ENCODE results near the gene NOC4L. TPM values are rescaled to one million over a fixed set of nuclear protein-coding genes. Genes with fewer than 3 reads are reported as not detected.
"Not testable (repeated sequence)": the region's sequence is repeated elsewhere in the genome, so short reads cannot be mapped to it uniquely, and the experiment has no call there.

Gene NOC4L
- total RNA-seq, 3 donors from 2014 or later, result 10.1 to 14.3 (median 11.1) TPM

GRCh38 chr12:132194056-132194455 lies 49.8 kb downstream of the NOC4L start:
- intact Hi-C loops (cut with DNase I; ENCODE audit: low total_unique reads), result no loop called here

GRCh38 chr12:132194556-132194955 lies 50.3 kb downstream of the NOC4L start:
- Histone ChIP-seq H3K27me3 (peaks cover 0 to under 1% of the 10 kb centered on the region in 2 donors), H3K9me3 (peaks cover 6% of the 10 kb centered on the region in 2 donors), H3K27ac (no peak overlapping the region), H3K36me3 (no peaks in the 10 kb centered on the region), H3K4me1 (no peaks in the 10 kb centered on the region), H3K4me3 (no peak overlapping the region)
- TF ChIP-seq CTCF (IDR thresholded peaks at IDR 0.05) (no peak), POLR2A (IDR thresholded peaks at IDR 0.05) (no peak), POLR2AphosphoS5 (IDR thresholded peaks at IDR 0.05) (no peak)
- DNase-seq (ENCODE audit: low spot score in 2 of 2), result no peak
- intact Hi-C loops (cut with DNase I; ENCODE audit: low total_unique reads), result no loop called here

More at GRCh38 chr12:132194056-132194455, 49.8 kb downstream of the NOC4L start:
- no peaks in the 10 kb centered on the region for H3K4me1 ChIP-seq
- no peaks in the 10 kb centered on the region for H3K27me3 ChIP-seq
- DNase-seq (ENCODE audit: low spot score in 2 of 2), result no peak
- no peaks in the 10 kb centered on the region for H3K36me3 ChIP-seq
- no peak overlapping the region for H3K4me3 ChIP-seq
- no peak overlapping the region for H3K27ac ChIP-seq
- peaks cover 6% of the 10 kb centered on the region in 2 donors for H3K9me3 ChIP-seq
- TF ChIP-seq CTCF (IDR thresholded peaks at IDR 0.05) (no peak), POLR2A (IDR thresholded peaks at IDR 0.05) (no peak), POLR2AphosphoS5 (IDR thresholded peaks at IDR 0.05) (no peak)

DNA sequence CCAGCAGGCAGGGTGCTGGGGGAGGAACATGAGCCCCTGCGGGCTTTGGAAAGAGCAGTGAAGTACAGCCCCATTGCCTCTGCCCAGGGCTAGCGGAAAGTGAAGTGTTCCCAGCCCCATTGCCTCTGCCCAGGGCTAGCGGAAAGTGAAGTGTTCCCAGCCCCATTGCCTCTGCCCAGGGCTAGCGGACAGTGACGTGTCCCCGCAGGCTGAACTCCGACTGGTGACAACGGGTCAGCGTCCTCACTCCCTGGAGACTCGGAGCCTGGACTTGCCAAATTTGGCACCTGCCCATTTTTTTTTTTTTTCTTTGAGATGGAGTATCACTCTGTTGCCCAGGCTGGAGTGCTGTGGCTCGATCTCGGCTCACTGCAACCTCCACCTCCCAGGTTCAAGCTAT lies 51.0 kb downstream of the NOC4L start:
- H3K27ac ChIP-seq; DNase-seq (ENCODE audit: low spot score in 2 of 2); H3K4me1 ChIP-seq; H3K9me3 ChIP-seq; H3K27me3 ChIP-seq; H3K36me3 ChIP-seq; H3K4me3 ChIP-seq: not testable (repeated sequence)
- intact Hi-C loops (cut with DNase I; ENCODE audit: low total_unique reads), result loop anchor here (5.0 kb wide), 1 partner anchor 1268 kb away; no protein-coding TSS in a partner anchor

- Histone ChIP-seq H3K27me3 (peaks cover 0 to 13% of the 10 kb centered on the region in 2 donors), H3K36me3 (no peaks in the 10 kb centered on the region)
- intact Hi-C loops (cut with DNase I; ENCODE audit: low total_unique reads), result loop anchor here (5.0 kb wide), 1 partner anchor 1269 kb away; no protein-coding TSS in a partner anchor
Observed at GRCh38 chr12:132196038-132196872, 52.0 kb downstream of the NOC4L start.

DNA sequence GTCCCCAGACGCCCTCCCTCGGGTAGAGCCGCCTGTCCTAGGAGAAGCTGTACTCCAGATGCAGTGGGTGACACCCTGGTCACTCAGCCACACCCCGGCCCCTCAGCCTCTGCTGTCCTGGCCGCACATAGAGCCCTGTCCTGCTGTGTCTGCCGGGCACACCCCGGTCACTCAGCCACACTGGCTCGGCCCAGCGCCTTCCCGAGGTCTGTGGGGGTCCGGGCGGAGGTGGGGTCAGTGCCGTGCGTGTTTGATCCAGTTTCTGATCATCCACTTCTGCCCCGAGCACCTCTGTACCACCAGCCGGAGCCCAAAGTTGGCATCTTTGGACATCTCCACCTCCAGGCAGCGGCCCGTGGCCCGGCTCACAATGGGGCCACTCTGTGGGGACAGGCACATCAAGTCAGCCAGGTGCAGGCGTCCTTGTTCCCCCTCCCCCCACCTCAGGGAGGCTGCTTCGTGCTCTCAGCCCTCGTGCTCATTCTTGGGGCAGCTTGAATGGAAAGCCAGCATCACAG lies 52.7 kb downstream of the NOC4L start:
- TF ChIP-seq POLR2AphosphoS5 (IDR thresholded peaks at IDR 0.05), result no peak
- no peak for TF ChIP-seq POLR2A (IDR thresholded peaks at IDR 0.05)
- TF ChIP-seq CTCF (IDR thresholded peaks at IDR 0.05), result no peak
- Histone ChIP-seq H3K27ac (no peak overlapping the region), H3K4me1 (no peaks in the 10 kb centered on the region), H3K9me3 (peaks cover 6% of the 10 kb centered on the region in 2 donors), H3K36me3 (no peaks in the 10 kb centered on the region), H3K4me3 (no peak overlapping the region), H3K27me3 (peaks cover 0 to 14% of the 10 kb centered on the region in 2 donors)
- no peak for DNase-seq (ENCODE audit: low spot score in 2 of 2)
- intact Hi-C loops (cut with DNase I; ENCODE audit: low total_unique reads), result loop anchor here (5.0 kb wide), 1 partner anchor 1270 kb away; no protein-coding TSS in a partner anchor

More at GRCh38 chr12:132196038-132196872, 52.0 kb downstream of the NOC4L start:
- no peaks in the 10 kb centered on the region for H3K4me1 ChIP-seq
- no peak overlapping the region for H3K27ac ChIP-seq
- no peak overlapping the region for H3K4me3 ChIP-seq
- no peak for DNase-seq (ENCODE audit: low spot score in 2 of 2)
- TF ChIP-seq POLR2A (IDR thresholded peaks at IDR 0.05) (no peak), POLR2AphosphoS5 (IDR thresholded peaks at IDR 0.05) (no peak), CTCF (IDR thresholded peaks at IDR 0.05) (no peak)
- H3K9me3 ChIP-seq, result peaks cover 6% of the 10 kb centered on the region in 2 donors

All from breast epithelium (tissue), 4 donors.